ENCODE results near the gene CDH23.

Gene CDH23

DNA sequence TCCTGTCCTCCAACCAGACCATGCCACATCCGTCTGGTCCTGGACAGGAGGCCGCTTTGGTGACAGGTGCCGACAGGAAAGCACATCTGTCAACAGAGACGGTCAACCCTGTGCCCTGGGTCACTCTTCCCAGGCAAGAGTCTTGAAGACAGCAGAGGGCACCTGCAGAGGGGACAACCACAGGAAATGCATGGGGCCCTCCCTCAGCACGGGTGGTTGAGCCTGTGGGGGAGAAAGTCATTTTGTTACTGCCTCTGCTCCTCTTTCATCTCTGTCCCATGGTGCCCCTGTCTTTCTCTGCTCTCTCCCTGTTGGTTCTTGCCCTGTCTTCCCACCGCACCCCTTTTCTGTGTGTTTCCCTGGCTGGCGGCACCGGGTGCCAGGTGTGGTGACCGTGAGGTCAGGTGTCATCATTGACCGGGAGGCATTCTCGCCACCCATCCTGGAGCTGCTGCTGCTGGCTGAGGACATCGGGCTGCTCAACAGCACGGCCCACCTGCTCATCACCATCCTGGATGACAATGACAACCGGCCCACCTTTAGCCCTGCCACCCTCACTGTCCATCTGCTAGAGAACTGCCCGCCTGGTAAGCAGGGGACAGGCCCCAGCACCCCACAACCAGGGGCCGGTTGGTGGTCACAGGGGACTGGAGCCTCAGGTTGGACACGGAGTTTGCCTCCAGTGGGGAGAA, 394.2 kb downstream of the CDH23 start:
- TF ChIP-seq, protein P1, sequence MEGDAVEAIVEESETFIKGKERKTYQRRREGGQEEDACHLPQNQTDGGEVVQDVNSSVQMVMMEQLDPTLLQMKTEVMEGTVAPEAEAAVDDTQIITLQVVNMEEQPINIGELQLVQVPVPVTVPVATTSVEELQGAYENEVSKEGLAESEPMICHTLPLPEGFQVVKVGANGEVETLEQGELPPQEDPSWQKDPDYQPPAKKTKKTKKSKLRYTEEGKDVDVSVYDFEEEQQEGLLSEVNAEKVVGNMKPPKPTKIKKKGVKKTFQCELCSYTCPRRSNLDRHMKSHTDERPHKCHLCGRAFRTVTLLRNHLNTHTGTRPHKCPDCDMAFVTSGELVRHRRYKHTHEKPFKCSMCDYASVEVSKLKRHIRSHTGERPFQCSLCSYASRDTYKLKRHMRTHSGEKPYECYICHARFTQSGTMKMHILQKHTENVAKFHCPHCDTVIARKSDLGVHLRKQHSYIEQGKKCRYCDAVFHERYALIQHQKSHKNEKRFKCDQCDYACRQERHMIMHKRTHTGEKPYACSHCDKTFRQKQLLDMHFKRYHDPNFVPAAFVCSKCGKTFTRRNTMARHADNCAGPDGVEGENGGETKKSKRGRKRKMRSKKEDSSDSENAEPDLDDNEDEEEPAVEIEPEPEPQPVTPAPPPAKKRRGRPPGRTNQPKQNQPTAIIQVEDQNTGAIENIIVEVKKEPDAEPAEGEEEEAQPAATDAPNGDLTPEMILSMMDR (IDR thresholded peaks at IDR 0.05; ENCODE audit: insufficient read depth, low read depth, low read length, missing control alignments), result no peak
- no peak for DNase-seq (ENCODE audit: low read depth)
- H3K4me3 ChIP-seq (ENCODE audit: low read length), result no peak overlapping the region

DNA sequence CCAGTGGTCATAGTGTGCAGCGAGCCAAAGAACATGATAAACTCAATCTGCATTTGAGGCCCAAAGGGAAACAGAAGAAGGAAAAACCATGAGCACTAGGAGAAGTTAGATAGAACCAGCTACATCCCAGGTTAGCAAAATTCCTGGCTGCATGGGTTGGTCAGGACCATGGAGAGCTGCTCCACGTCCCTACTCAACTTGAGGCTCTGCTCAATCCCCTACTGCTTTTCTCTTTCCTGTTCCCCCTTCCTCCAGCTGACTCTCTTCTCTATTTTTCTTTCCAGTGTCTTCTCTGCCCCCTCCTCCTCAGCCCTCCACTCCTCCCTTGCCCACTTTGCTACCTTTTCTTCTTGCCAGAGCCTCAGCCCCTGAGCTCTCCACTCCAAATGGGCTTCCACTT, 398.5 kb downstream of the CDH23 start:
- peak; percentile 49 for DNase-seq (ENCODE audit: low read depth)
- no peak overlapping the region for H3K4me3 ChIP-seq (ENCODE audit: low read length)
- TF ChIP-seq, protein P1 (IDR thresholded peaks at IDR 0.05; ENCODE audit: insufficient read depth, low read depth, low read length, missing control alignments), result no peak

DNA sequence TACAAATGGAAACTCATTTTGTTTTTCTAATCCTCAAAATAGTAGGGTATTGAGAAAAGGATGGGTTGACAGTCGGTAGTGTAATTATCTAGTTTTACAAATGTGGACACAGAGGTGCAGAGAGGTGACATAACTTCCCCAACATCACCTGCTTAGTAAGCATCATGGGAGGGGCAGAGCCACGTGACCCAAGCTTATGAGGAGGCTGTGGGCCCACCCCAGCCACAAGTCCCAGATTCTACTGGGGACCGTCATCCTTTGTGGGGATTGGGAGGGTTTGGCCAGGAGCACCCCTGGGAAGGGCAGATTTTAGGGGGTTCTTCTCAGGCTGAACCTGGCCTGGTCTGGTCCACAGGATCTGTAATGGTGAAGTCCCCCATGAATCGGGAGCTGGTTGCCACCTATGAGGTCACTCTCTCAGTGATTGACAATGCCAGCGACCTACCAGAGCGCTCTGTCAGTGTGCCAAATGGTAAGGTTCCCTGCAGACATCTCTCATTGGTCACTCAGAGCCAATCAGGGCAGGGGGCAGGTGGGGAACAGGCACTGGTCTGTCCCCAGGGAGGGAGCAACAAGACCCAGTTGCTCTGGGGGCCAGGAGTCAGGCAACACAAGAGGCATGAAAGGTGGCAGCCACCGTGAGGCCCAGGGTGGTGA, 400.2 kb downstream of the CDH23 start:
- TF ChIP-seq, protein P1 (IDR thresholded peaks at IDR 0.05; ENCODE audit: insufficient read depth, low read depth, low read length, missing control alignments), result no peak
- H3K4me3 ChIP-seq (ENCODE audit: low read length), result no peak overlapping the region
- DNase-seq (ENCODE audit: low read depth), result no peak

DNA sequence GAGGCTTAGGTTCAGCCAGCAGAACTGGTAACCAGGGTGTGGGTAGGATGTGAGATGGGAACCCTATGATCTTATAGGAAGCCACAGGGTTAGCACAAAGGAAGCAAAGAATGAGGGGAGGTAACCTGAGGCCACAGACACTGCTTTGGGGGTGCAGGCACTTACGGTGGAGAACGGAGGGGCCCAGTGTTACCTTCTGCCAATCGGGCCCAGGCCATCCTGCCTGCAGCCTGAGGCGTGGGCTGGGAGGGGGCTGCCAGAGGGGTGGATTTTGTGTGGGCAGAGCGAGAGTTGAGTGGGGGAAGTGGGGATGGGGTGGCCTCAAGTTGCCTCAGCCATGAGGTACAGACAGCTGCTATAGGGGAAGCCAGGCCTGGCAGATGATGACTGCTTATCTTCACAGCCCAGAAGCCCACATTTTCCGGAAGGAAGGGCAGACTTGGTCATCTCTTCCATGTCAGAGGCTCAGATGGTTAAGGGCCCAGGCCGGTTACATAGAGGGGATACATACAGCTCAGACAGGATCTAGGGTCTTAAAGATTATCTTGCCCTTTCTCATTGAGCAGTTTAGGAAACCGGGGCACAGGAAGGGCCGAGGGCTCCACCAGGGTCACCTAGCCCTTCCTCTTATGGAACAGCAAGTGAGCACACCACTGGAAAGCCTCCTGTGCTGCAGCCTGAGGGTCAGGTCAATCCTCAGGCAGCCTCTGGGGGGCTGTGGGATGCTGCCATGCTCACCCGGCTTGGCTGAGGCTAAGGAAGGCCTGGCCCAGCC, 401.0 kb downstream of the CDH23 start:
- no peak for DNase-seq (ENCODE audit: low read depth)
- no peak overlapping the region for H3K4me3 ChIP-seq (ENCODE audit: low read length)
- TF ChIP-seq, protein P1 (IDR thresholded peaks at IDR 0.05; ENCODE audit: insufficient read depth, low read depth, low read length, missing control alignments), result no peak

DNA sequence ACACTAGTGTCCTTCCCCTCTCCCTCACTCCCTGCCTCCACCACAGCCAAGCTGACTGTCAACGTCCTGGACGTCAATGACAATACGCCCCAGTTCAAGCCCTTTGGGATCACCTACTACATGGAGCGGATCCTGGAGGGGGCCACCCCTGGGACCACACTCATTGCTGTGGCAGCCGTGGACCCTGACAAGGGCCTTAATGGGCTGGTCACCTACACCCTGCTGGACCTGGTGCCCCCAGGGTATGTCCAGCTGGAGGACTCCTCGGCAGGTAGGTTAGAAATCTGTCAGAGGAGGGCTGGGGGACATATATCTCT, 401.5 kb downstream of the CDH23 start:
- no peak for DNase-seq (ENCODE audit: low read depth)
- TF ChIP-seq, protein P1 (IDR thresholded peaks at IDR 0.05; ENCODE audit: insufficient read depth, low read depth, low read length, missing control alignments), result no peak
- H3K4me3 ChIP-seq (ENCODE audit: low read length), result no peak overlapping the region

DNA sequence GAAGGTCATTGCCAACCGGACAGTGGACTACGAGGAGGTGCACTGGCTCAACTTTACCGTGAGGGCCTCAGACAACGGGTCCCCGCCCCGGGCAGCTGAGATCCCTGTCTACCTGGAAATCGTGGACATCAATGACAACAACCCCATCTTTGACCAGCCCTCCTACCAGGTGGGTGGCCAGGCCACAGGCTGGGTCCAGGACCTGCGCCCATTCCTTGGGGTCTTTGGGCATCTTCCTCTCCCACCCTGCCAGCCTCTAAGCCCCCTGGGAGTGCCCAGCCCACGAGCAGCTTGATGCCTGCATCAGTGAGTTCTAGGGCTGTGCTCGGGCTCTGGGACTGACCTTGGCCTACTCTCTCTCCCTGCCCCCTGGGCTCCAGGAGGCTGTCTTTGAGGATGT, 402.4 kb downstream of the CDH23 start:
- no peak overlapping the region for H3K4me3 ChIP-seq (ENCODE audit: low read length)
- DNase-seq (ENCODE audit: low read depth), result no peak
- TF ChIP-seq, protein P1 (IDR thresholded peaks at IDR 0.05; ENCODE audit: insufficient read depth, low read depth, low read length, missing control alignments), result no peak

All from epithelial cell of esophagus (primary cell).